AG04449 (cell line): ENCODE measurements around the gene ARHGEF7.

Experiments
- CTCF ChIA-PET: fragments of 350-600 bp; formaldehyde crosslinking; extraction: SDS; loops from one replicate; lab custom pipeline; 2021; ENCODE audit warnings: antibody characterized with exemption; lab: Yijun Ruan, JAX
- POLR2A ChIA-PET: fragments of 400-600, 350-600 bp; formaldehyde crosslinking; extraction: SDS; loops from one replicate; lab custom pipeline; 2020; ENCODE audit warnings: antibody characterized with exemption, inconsistent platforms; lab: Yijun Ruan, JAX
- DNase-seq: peaks from one replicate; pipeline ENCODE4 v3.0.0-alpha.2; 2010; ENCODE audit warnings: low read depth, low spot score
- H3K4me3 ChIP-seq: 2 replicates; pipeline ENCODE4 v1.5.1; 2011; ENCODE audit warnings: low read depth, mild to moderate bottlenecking, control low read depth, low read length
- CTCF ChIP-seq: IDR thresholded peaks from one replicate; pipeline ENCODE4 v1.5.1; 2011; ENCODE audit warnings: mild to moderate bottlenecking, moderate library complexity, low read length, control low read depth, inconsistent platforms; ENCODE audit not compliant: insufficient read depth; ENCODE audit errors: missing control alignments

Gene ARHGEF7

GRCh38 chr13:111230385-111230930 lies 115.3 kb downstream of the ARHGEF7 start:
- H3K4me3 ChIP-seq = no peak overlapping the region

GRCh38 chr13:111232191-111232590 lies 117.1 kb downstream of the ARHGEF7 start:
- H3K4me3 ChIP-seq = no peak overlapping the region
- no peak for DNase-seq
- ChIA-PET POLR2A (no interaction called here), CTCF (no interaction called here)
- TF ChIP-seq CTCF = no peak

More at GRCh38 chr13:111230385-111230930, 115.3 kb downstream of the ARHGEF7 start:
- no peak for TF ChIP-seq CTCF
- CTCF ChIA-PET = interaction anchor here (0.8 to 2.6 kb wide), 4 partner anchors 9 to 163 kb away, joined by 3 to 9 read pairs (median 5); no protein-coding TSS in a partner anchor
- POLR2A ChIA-PET = no interaction called here
- no peak for DNase-seq

GRCh38 chr13:111233080-111233479 lies 118.0 kb downstream of the ARHGEF7 start:
- H3K4me3 ChIP-seq = no peak overlapping the region
- ChIA-PET CTCF (interaction anchor here (1.6 kb wide), 1 partner anchor 13 kb away, joined by 5 read pairs; no protein-coding TSS in a partner anchor), POLR2A (no interaction called here)
- no peak for DNase-seq
- no peak for TF ChIP-seq CTCF

DNA sequence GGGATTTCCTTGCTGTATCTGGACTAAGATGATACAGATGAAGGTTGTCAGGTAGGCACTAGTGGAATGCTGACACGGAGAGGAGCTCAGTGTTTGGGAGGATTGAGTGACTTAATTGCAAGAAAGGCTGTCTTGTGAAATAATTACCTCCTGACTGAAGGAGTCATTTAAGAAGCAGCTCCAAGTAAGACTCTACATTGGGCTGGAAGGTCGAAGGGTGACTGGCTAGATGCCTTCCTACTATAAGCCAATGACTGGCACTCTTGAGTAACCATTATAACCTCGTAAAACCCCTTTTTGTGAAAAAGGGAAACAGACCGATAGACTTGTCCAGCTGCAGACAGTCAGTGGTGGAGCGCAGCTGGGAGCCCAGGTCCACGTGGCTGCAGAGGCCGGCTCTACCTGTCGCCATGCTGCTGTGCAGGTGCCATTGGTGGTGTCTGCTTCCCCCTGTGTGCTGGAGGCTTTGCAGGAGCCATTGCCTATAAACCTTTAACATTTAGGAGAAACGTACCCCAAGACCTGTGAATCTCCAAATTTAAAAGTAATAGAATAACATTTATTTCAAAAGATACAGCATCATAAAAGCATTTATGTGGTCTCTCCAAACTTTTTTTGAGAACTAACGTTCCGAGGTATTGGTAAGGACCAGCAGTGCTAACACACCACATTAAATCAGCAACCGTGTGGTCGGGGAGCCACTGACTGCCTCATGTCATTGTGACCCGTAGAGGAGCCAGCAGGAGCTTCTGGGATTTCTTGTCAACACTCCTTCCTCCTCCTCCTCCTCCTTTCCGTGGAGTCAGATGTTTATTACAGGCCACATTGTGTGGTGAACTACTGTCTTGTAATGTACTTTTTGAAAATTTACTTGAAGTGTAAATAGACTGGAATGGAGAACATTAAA lies 124.9 kb downstream of the ARHGEF7 start:
- no peak for DNase-seq
- POLR2A ChIA-PET = no interaction called here
- no peak overlapping the region for H3K4me3 ChIP-seq
- CTCF ChIA-PET = interaction anchor here (0.6 kb wide), 1 partner anchor 13 kb away, joined by 3 read pairs; no protein-coding TSS in a partner anchor
- no peak for TF ChIP-seq CTCF

DNA sequence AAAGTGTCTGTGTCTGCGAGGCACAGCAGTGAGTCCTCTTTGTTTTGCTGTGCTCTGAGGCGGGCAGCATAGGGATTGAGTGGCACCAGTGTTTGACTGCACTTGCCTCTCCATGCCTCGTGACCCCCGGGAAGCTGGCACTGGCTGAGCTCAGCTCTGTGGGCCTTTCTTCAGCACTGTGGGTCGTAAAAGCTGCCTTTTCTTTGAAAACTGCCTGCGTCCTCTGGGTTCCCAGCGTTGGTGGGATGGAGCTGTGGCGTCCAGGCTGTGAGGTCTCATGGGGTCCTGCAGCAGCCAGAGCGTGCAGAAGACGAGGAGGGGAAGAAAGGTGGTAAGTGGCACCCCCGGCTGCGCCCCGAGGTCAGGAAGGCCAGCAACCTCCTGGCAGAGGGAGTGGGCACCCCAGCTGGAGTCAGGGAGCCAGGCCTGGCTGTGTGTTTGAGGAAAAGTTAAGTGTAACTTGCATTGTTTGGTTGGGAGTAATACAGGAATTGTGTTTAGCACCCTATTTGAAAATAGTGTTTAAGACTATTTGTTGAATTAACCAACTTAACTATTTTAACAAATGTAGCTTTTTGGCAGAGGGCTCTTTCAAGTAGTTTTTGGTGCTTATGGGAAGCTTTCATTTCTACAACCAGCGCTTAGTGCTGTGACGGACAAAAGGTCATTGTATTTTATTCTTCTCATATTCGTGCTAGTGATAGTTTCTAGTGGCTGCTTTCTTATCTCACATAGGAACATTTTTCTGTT lies 126.1 kb downstream of the ARHGEF7 start:
- ChIA-PET CTCF (interaction anchor here (0.7 to 1.3 kb wide), 4 partner anchors 9 to 174 kb away, joined by 3 to 4 read pairs (median 3); no protein-coding TSS in a partner anchor), POLR2A (no interaction called here)
- no peak overlapping the region for H3K4me3 ChIP-seq
- no peak for TF ChIP-seq CTCF
- DNase-seq = no peak

GRCh38 chr13:111241862-111242261 lies 126.8 kb downstream of the ARHGEF7 start:
- POLR2A ChIA-PET = no interaction called here
- no peak for TF ChIP-seq CTCF
- CTCF ChIA-PET = interaction anchor here (0.9 to 1.3 kb wide), 4 partner anchors 8 to 60 kb away, joined by 3 to 4 read pairs (median 4); no protein-coding TSS in a partner anchor

More at GRCh38 chr13:111241862-111242261, 126.8 kb downstream of the ARHGEF7 start:
- no peak for DNase-seq
- H3K4me3 ChIP-seq = no peak overlapping the region
